ENCODE results near the gene RBM44.

The RBM44 gene

DNA sequence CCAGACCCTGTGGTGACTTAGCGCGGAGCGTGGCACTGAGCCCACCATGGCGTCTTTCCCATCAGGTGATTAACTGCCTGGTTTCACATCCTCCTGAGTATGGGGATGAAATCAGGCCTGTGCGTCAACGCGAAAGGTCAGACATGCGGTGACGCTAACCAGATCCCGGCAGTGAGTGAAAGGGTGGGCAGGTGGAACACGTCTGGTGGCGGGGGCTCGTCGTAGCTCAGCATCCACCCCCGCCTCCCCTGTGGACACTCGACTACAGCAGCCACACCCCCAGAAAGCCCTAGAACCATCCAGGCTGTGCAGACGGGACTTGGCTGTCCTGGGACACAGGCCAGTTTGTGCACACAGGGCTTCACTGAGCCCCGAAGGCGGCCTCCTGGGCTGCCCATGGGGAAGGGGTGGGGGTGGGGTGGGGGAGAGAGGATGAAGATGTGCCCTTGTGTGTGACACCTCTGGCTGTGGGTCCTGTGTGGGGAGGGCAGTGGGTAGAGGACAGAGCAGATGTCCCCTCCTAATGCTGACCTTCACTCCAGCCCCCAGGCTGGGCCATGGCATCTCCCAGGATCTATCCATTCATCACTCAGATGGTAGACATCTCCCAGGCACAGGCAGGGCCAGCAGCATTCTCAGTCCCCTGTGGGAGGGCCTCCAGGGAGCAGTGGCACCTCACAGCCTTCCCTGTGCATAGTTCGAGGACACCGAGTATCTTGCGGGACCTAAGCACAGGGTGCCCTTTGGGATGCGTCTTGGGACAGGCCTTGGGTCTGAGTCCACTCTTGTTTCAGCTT is 88.3 kb downstream of the RBM44 start:
- no peak for DNase-seq

- DNase-seq = peak; percentile 47
Measured at GRCh38 chr2:237888389-237888788, 89.8 kb downstream of the RBM44 start.

DNA sequence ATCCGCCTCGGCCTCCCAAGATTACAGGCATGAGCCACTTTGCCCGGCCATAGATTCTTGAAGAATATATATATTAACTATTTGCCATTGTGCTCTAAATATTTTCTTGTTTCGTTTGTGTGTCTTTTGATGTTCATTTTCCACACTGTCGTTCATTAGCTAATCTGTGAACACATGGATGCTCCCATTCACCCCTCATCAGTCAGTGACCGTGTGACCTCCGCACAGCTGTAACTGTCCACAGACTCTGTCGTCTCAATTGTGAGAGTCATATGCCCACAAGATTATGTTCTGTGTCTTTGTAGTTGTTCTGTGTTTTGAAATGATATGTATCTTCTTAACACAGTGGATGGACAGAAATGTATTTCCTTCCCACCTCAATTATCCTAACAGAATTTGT is 90.4 kb downstream of the RBM44 start:
- DNase-seq = no peak

- DNase-seq = no peak
Measured at GRCh38 chr2:237889811-237890210, 91.2 kb downstream of the RBM44 start.
